GM21528 (cell line): ENCODE data around the gene PHF11.
"Not testable (repeated sequence)": the region's sequence is repeated elsewhere in the genome, so short reads cannot be mapped to it uniquely, and the experiment has no call there.

Experiments used
- ATAC-seq: cut with Tn5 transposase; IDR thresholded peaks from one replicate; pipeline ENCODE4 v1.9.1; 2021; ENCODE audit warnings: mild to moderate bottlenecking, moderate library complexity; ENCODE audit not compliant: unreplicated experiment, low FRiP score

PHF11 gene

GRCh38 chr13:49495783-49496762 lies at the start of gene PHF11:
PHF11 (plus strand) TSS chr13:49495953; CDS start chr13:49496002, 49 bp downstream.
- ATAC-seq: peak; percentile 84

GRCh38 chr13:49446473-49446872 lies 49.3 kb upstream of the PHF11 start:
- no peak for ATAC-seq

GRCh38 chr13:49448753-49449152 lies 47.0 kb upstream of the PHF11 start:
- ATAC-seq: no peak

- no peak for ATAC-seq
Observed at GRCh38 chr13:49450105-49450819, 45.5 kb upstream of the PHF11 start.

- ATAC-seq: no peak
Observed at GRCh38 chr13:49452725-49453457, 42.9 kb upstream of the PHF11 start.

DNA sequence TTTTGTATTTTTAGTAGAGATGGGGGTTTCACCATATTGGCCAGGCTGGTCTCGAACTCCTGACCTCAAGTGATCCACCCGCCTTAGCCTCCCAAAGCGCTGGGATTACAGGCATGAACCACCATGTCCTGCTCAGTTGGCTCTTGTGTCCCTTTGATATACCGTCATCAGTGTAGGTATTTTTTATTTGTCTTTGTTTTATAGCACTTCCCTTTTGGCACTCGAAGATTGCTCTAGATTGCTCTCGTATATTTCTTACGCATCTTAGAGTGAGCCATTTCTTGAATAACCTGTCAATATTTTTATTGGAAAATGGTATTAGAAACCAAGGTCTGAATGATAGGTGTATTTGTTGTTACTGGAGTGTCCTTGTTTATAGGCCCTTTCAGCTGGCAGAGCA lies 42.3 kb upstream of the PHF11 start:
- no peak for ATAC-seq

DNA sequence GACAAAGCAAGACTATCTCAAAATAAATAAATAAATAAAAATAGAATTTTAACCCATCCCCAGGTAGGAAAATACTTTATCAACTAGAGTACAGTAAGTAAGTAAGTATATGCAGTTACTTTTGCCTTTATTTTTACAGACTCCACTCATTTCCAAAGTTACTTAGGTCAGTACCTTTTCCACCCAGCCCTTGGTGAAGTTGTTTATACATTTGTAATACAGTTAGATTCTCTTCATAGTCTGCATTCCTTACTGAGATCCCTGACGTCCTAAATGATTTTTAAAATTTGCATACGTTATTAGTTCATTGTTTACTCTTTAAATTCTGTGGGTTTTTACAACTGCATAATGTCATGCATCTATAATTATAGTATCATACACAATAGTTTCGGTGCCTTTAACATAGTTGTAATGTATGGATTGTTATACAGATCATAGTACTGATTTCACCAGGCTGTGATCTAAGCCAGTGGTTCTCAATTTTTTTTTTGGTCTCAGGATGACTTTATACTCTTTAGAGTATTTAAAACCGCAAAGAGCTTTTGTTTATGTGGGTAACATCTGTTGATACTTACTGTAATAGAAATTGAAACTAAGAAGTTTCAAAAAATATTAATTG lies 41.3 kb upstream of the PHF11 start:
- peak; percentile 88 for ATAC-seq

DNA sequence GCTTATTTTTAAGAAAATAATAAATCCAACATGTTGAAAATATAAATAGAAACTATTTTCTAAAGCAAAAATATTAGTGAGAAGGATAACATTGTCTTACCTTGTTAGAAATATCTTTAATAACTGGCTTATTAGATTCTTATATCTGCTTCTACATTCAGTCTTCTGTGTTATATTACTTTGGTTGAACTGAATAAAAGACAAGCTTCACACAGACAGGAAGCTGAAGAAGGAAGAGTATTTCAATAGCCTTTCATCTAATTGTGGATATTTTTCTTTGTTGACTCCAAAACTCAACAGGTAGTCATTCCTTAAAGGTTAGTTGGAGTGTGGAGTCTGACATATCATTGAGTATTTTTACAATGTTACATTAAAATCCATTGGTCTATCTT lies 40.8 kb upstream of the PHF11 start:
- ATAC-seq: peak; percentile 32

DNA sequence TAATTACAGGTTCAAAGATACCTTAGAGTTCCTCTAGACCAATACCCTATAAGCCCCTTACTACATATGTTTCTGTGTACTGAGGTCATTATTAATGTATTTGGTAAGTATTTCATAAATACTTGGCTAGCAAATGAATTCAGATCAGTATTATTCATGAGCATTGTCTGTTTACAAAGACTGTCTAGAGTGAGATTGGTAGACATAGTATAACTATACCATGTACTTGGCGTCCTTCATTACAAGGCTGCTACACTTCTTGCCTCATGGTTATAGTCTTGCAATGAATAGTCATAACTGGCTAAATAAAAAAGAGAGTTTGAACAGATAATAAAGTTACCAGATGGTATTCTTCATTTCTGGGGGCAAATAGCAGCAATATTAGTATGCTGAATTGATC lies 39.6 kb upstream of the PHF11 start:
- ATAC-seq: no peak

GRCh38 chr13:49457221-49457620 lies 38.5 kb upstream of the PHF11 start:
- no peak for ATAC-seq

- ATAC-seq: no peak
Observed at GRCh38 chr13:49459580-49459979, 36.2 kb upstream of the PHF11 start.

- ATAC-seq: no peak
Observed at GRCh38 chr13:49464085-49464484, 31.7 kb upstream of the PHF11 start.

DNA sequence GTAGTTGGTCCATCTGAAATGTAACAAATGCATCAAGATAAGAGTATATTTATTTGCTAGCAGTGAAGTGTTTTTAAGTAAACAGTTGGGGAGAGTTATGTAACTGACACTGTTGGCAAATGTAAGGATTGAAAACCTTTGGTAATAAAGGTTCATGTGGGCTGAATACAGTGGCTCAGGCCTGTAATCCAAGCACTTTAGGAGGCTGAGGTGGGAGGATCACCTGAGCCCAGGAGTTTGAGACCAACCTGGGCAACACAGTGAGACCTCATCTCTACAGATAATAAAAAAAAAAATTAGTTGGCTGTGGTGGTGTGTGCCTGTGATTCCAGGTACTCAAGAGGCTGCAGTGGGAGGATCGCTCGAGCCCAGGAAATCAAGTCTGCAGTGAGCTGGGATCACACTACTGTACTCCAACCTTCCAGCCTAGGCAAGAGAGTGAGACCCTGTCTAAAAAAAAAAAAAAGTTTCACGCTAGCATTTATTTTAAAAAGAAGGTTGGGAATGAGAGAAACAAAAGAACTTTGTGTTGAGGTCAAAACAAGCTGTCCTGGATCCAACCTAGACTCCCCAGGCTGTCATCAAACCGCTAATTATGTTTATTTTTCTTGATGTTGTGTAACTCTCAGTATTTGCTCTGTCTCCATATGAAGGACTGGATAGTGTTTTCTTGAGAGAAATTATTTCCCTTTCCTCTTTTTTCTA lies 31.0 kb upstream of the PHF11 start:
- no peak for ATAC-seq

- no peak for ATAC-seq
Observed at GRCh38 chr13:49466292-49466838, 29.4 kb upstream of the PHF11 start.

DNA sequence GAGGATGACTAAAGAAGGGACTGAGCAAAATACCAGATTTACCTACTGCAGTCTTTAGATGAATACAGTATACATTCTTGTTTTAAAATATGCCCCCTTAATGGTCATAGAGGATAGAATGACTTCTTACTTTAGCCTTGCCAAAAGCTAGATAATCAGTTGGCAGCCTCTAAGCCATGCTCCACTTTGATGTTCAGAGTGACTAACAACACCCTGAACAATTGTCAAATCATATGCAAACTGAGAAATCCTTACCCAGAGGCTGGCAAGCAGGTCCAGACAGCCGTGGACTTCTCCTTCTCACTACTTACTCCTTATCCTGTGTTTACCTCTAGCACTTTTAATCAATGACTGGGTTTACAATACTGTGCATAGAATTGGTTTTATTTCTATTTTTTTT lies 23.6 kb upstream of the PHF11 start:
- ATAC-seq: no peak

- ATAC-seq: no peak
Observed at GRCh38 chr13:49476529-49476928, 19.2 kb upstream of the PHF11 start.

DNA sequence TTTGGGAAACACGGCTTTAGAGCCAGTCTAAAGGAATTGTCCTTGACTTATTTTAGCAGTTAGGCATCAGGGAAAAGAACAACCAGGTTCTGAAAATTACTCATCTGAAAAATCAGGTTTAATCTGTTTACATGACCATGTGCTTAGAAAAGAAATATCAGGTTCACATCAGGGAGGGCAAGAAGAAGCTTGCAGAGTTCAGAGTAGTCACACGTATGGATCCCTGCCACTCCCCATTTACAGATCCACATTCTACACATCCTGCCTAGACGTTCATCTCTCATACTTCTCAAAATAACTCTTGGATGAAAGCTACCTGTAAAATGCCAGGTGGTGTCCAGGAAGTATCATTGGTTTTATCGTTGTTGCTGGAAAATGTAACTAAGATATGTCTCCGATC lies 14.0 kb upstream of the PHF11 start:
- no peak for ATAC-seq

GRCh38 chr13:49488563-49488962 lies 7.2 kb upstream of the PHF11 start:
- ATAC-seq: no peak

- ATAC-seq: no peak
Observed at GRCh38 chr13:49494645-49495044, 1.1 kb upstream of the PHF11 start.

DNA sequence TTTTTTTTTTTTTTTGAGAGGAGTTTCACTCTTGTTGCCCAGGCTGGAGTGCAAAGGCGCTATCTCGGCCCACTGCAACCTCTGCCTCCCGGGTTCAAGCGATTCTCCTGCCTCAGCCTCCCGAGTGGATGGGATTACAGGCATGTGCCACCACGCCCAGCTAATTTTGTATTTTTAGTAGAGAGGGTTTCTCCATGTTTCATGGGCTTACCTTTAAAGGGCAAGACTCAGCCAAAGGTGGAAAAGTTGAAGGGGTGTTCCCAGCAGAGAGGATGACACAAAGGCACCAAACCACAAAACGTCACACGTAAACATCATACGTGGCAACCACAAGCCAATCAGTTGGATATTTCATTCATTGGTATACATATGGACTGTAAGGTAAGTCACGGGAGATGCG lies 1.1 kb downstream of the PHF11 start:
- not testable (repeated sequence) for ATAC-seq
